Mesodermal cell (in vitro differentiated cells): ENCODE results near the gene NOTCH4.

ENCODE experiments used
- H3K27ac ChIP-seq: 2 replicates; pipeline ENCODE4 v1.7.0; 2013; ENCODE audit warnings: mild to moderate bottlenecking, low read depth, low read length, moderate library complexity; ENCODE audit not compliant: severe bottlenecking
- H3K36me3 ChIP-seq: 2 replicates; pipeline ENCODE4 v1.7.1; 2013; ENCODE audit warnings: mild to moderate bottlenecking, low read length, moderate library complexity; ENCODE audit not compliant: control insufficient read depth, insufficient read depth
- H3K4me1 ChIP-seq: one replicate; pipeline ENCODE4 v1.7.1; 2013; ENCODE audit warnings: mild to moderate bottlenecking, low read length; ENCODE audit not compliant: insufficient read depth, control insufficient read depth, poor library complexity, severe bottlenecking
- H3K4me3 ChIP-seq: 2 replicates; pipeline ENCODE4 v1.7.0; 2013; ENCODE audit warnings: low read length, control low read depth, mild to moderate bottlenecking; ENCODE audit not compliant: insufficient read depth, poor library complexity, severe bottlenecking; ENCODE audit errors: extremely low read depth
- H3K9me3 ChIP-seq: 2 replicates; pipeline ENCODE4 v1.7.1; 2013; ENCODE audit warnings: mild to moderate bottlenecking, low read length, moderate library complexity; ENCODE audit not compliant: control insufficient read depth
- WGBS, 2 experiments: methylation state at CpG; one replicate each; pipeline ENCODE4 v1.1.5; 2013; ENCODE audit warnings: missing lambda C conversion rate in 2 of 2; ENCODE audit not compliant: insufficient coverage in 2 of 2; 5-methylcytosine and 5-hydroxymethylcytosine counted together

NOTCH4 gene

DNA sequence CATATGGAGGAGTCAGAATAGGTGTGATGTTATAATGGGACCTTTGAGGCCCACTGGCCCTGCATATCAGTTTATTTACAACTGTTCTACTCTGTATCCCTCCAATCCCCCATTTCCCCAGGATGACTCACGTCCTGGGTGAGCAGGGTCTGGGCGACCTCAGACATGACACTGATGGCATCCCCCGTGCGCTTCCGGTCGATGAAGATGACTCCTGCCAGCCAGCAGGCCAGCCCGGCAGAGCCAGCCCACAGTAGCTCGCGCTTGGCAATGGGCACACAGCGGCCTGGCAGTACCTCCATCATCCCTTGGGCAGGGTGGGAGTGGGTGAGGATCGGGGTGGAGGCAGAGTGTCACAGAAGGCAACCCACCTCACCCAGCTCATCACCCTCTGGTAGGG is 53.6 kb downstream of the NOTCH4 start:
- peaks cover 25% of the 10 kb centered on the region for H3K4me1 ChIP-seq
- H3K9me3 ChIP-seq, result no peaks in the 10 kb centered on the region
- no peak overlapping the region for H3K4me3 ChIP-seq
- peaks cover 72% of the 10 kb centered on the region for H3K36me3 ChIP-seq
- no peak overlapping the region for H3K27ac ChIP-seq
- WGBS, 2 experiments, result 96 to 98% methylated on average over 9 to 10 of the region's 11 CpGs

DNA sequence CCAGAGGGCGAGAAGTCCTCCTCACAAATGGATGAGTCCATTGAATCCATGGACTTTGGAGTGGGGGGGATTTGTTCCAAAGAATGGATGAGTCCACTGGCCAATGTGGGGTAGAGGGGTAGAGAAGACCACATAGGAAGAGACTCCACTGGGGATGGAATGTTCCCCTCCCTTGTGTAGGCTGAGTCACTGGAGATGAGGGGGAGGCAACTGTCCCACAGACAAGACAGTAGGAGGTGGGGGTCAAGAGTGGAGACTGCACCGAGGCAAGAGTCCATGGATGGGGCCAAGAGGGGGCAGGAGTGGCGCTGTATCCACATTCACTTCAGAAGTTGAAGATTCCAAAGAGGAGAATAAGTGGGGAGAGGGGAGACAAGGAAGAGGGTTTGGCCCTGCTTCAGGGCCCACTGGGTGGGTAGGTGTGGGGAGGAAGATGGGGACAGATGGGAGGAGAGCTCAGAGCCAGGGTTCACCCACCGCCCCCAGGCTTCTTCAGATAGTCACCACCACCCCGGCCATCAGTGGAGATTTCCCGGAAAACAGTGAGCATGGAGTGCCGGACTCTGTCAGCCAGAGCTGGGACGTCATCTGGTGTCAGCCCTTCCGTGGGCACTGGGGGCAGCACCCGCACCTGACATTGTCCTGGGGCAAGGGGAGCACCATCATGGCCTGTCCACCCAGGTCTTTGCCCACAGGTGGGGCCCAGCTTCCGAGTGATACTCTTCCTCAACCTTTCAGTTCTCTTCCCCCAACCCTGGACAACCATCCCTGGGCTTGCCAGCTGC is 54.9 kb downstream of the NOTCH4 start:
- H3K9me3 ChIP-seq, result no peaks in the 10 kb centered on the region
- H3K36me3 ChIP-seq, result peaks cover 77% of the 10 kb centered on the region
- H3K4me3 ChIP-seq, result no peak overlapping the region

DNA sequence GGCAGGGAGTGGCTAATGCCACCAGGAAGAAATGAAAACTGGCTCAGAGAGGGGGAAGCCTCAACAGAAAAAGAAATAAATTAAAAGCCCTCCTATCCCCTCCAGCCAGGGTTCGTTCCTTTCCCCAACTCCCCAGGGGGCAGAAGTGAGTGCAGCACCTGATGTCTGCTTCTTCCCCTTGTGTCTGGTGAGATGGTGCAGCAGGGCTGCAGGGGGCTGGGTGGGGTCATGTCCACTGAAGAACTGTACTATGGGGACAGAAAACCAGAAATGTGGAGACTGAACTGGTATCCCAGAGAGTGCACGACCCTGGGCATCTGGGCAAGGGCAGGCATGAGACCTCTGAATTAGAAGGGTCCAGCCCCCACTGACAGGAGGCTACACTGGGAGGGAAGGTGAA is 55.5 kb downstream of the NOTCH4 start:
- peaks cover 16% of the 10 kb centered on the region for H3K4me1 ChIP-seq
- H3K4me3 ChIP-seq, result no peak overlapping the region
- WGBS, 2 experiments, result 87 to 100% methylated on average over 1 to 2 of the region's 2 CpGs
- peaks cover 78% of the 10 kb centered on the region for H3K36me3 ChIP-seq
- H3K9me3 ChIP-seq, result no peaks in the 10 kb centered on the region
- H3K27ac ChIP-seq, result peak overlapping the region; percentile 46

More for the DNA sequence above, 54.9 kb downstream of the NOTCH4 start:
- H3K27ac ChIP-seq, result no peak overlapping the region
- peaks cover 16% of the 10 kb centered on the region for H3K4me1 ChIP-seq
- 92 to 95% methylated on average over 8 to 11 of the region's 11 CpGs for WGBS, 2 experiments

DNA sequence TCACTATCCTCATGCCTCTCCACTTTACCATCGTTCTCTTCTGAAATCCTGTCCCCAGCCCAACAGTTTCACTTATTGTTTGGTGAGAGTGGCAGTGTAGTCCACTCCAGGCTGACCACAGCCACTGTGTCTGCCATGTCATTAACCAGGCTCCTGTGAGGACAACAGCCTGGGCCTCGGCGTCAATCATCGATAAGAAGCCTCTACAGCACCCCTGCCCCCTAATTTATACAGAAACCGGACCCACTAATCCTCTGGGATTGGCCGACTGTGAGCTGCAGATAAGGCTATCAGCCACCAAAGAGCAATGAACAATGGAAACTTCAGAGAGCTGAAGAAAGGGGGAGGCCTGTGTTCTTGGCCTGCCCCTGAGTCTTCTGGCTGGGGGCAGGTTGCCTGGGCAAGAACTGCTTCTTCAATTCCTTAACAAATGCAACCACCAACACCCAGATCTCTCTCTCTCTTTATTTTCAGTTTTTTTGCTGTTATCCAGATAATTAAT is 56.1 kb downstream of the NOTCH4 start:
- Histone ChIP-seq H3K4me1 (peaks cover 16% of the 10 kb centered on the region), H3K9me3 (no peaks in the 10 kb centered on the region), H3K36me3 (peaks cover 83% of the 10 kb centered on the region), H3K27ac (peak overlapping the region; percentile 46), H3K4me3 (no peak overlapping the region)
- WGBS, 2 experiments, result 86 to 90% methylated on average over 2 of the region's 6 CpGs

DNA sequence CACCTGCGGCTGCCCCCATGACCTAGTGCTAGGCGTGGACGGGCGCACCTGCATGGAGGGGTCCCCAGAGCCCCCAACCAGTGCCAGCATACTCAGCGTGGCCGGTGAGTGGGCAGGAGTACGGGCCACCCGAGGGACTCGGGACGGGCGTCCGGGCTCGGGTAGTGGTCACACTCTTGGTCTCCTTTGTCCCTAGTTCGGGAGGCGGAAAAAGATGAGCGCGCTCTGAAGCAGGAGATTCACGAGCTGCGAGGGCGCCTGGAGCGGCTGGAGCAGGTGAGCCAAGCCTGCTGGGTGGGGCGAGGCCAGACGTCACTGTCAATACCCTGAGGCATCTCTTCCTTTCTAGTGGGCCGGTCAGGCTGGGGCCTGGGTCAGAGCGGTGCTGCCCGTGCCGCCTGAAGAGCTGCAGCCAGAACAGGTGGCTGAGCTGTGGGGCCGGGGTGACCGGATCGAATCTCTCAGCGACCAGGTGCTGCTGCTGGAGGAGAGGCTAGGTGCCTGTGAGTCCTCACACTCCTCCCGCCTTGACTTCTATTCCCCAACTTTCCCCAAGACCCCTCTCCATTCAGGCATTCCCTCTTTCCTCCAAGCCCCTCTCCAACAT is 56.6 kb downstream of the NOTCH4 start:
- Histone ChIP-seq H3K27ac (peak overlapping the region; percentile 46), H3K9me3 (no peaks in the 10 kb centered on the region), H3K36me3 (peaks cover 88% of the 10 kb centered on the region), H3K4me3 (no peak overlapping the region), H3K4me1 (peaks cover 16% of the 10 kb centered on the region)
- WGBS, 2 experiments, result 94 to 96% methylated on average over 32 of the region's 32 CpGs

DNA sequence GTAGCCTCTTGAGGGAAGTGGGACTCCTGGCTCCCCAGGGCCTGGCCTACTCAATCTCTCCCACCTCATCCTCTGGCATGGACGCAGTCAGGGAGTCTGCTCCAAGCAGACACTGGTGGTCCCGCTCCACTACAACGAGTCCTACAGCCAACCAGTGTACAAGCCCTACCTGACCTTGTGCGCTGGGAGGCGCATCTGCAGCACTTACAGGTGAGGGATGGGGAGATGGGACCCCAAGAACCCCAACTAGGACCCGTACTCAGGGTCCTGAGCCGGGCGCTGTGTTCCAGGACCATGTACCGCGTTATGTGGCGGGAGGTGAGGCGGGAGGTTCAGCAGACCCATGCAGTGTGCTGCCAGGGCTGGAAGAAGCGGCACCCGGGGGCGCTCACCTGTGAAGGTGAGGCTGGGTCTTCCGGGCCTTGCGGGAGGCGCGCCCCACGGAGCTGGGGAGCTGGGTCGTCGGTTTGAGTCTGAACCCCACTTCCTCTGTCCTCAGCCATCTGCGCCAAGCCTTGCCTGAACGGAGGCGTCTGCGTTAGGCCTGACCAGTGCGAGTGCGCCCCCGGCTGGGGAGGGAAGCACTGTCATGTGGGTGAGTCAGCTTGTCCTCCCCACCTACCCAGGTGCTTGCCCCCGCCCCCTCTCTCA is 57.3 kb downstream of the NOTCH4 start:
- Histone ChIP-seq H3K9me3 (no peaks in the 10 kb centered on the region), H3K4me1 (peaks cover 16% of the 10 kb centered on the region), H3K4me3 (no peak overlapping the region), H3K36me3 (peaks cover 90% of the 10 kb centered on the region), H3K27ac (no peak overlapping the region)
- WGBS, 2 experiments, result 93 to 94% methylated on average over 24 to 28 of the region's 30 CpGs

DNA sequence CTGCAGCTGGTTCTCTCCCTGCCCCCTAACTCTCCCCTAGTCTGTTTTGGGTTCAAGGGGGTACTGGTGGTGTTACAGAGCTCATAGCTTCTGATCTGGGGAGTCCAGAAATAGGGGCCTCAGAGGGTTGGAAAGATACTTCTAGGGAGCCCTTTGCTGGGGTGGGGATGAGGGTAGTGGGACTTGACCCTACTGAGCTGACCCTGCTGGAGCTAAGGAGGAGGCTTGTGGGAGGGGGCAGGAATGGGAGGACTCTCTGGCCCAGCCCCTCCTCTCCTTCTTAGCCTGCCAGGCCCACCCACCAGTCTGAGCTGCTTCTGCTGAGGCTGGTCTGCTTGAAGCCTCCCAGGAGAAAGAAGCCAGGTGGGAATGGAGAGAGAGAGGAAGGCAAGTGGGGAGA is 59.6 kb downstream of the NOTCH4 start, which contains the start of gene EGFL8:
TSS of gene EGFL8 (plus strand) at position 301 of the 400 bp plus-strand sequence. CDS start 1,571 bp downstream, outside the sequence.
- H3K36me3 ChIP-seq, result peaks cover 80% of the 10 kb centered on the region
- no peak within 1 kb of the TSS for H3K4me3 ChIP-seq
- H3K27ac ChIP-seq, result peak within 1 kb of the TSS; percentile 83
- H3K9me3 ChIP-seq, result no peaks in the 10 kb centered on the region
- H3K4me1 ChIP-seq, result peaks cover 8% of the 10 kb centered on the region

DNA sequence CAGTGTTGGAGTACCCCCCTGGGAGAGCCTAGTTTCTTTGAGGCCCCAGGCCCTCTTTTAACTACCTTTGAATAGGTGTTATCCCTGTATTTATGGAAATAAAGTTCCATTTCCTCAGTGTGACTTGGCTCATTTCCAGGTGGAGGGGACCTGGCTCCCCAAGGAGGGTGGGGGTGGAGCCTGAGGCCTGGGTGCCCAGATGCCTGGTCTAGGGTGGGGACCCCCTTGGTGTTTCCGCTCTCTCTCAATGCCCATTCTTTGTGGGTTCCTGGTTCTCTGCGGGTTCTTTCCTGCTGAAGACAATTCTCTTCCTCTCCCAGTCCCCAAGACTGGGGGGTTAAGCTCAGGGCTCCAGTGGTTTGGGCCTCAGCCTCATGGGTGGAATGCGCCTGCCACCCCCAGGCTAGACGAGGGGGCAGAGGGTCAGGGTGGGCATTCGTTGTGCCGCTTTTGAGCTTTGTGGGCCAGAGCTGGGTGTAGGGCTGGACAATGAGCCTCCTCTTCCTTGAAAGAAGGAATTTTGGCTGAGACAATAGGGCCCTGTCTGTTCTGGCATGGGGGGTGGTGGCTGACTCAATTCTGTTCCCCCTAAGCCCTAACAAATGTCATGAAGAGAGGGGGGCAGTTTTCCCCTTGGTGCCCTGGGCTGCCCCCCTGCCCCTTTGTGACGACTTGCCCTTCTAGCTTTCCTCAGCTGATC is 60.2 kb downstream of the NOTCH4 start:
- peak overlapping the region; percentile 83 for H3K27ac ChIP-seq
- H3K36me3 ChIP-seq, result peaks cover 79% of the 10 kb centered on the region
- no peaks in the 10 kb centered on the region for H3K9me3 ChIP-seq
- H3K4me1 ChIP-seq, result peaks cover 7% of the 10 kb centered on the region
- 90 to 100% methylated on average over 3 to 6 of the region's 7 CpGs for WGBS, 2 experiments
- no peak overlapping the region for H3K4me3 ChIP-seq

DNA sequence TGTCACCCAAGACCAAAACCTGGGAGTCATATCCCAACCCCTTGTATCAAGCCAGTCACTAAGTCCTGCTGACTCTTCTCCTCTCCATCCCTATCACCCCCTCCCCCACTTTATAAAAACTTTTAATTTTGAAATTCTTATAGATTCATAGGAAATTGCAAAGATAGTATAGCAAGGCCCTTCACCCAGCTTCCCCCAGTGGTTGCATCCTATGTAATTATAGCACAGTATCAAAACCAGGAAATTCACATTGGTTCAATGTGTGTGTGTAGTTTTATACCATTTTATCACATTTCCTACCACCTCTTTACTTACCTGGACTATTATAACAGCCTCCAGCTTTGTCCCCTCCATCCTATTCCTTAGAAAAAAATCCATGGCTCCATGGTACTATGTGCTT is 65.8 kb downstream of the NOTCH4 start:
- H3K4me3 ChIP-seq, result no peak overlapping the region
- H3K4me1 ChIP-seq, result peaks cover 12% of the 10 kb centered on the region
- no peaks in the 10 kb centered on the region for H3K9me3 ChIP-seq
- no peak overlapping the region for H3K27ac ChIP-seq
- H3K36me3 ChIP-seq, result peaks cover 64% of the 10 kb centered on the region

DNA sequence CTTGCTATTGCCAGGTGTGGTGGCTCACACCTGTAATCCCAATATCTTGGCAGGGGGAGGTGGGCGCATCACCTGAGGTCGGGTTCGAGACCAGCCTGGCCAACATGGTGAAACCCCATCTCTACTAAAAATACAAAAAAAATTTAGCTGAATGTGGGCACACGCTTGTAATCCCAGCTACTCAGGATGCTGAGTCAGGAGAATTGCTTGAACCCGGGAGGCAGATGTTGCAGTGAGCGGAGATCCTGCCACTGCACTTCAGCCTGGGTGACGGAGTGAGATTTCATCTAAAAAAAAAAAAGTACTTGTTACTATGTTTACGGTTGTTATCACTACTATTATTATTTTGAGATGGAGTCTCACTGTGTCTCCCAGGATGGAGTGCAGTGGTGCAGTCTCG is 67.0 kb downstream of the NOTCH4 start:
- 90 to 100% methylated on average over 2 to 4 of the region's 9 CpGs for WGBS, 2 experiments
- no peak overlapping the region for H3K4me3 ChIP-seq

More for the DNA sequence above, 67.0 kb downstream of the NOTCH4 start:
- no peak overlapping the region for H3K27ac ChIP-seq
- peaks cover 52% of the 10 kb centered on the region for H3K36me3 ChIP-seq
- H3K9me3 ChIP-seq, result no peaks in the 10 kb centered on the region
- peaks cover 21% of the 10 kb centered on the region for H3K4me1 ChIP-seq
